Measurements from ENCODE around the gene FMN1.

- TF ChIP-seq CTCF (IDR thresholded peaks at IDR 0.05) (no peak), POLR2A (IDR thresholded peaks at IDR 0.05) (no peak)
These were observed 340.9 kb downstream of the FMN1 start for GRCh38 chr15:32853592-32853991.
